Measurements from ENCODE around the gene LAG3.
A peak's percentile ranks its signal among the peaks of the same experiment; 100 is the strongest.

The LAG3 gene

GRCh38 chr12:6824085-6824775 lies 51.9 kb downstream of the LAG3 start:
- DNase-seq (ENCODE audit: low spot score in 2 of 2) (no peak), ATAC-seq (ENCODE audit: low read depth) (no peak)
- Mint-ChIP-seq H3K27ac (no peak overlapping the region), H3K4me3 (no peak overlapping the region), H3K36me3 (no peaks in the 10 kb centered on the region), H3K27me3 (peaks cover 52% of the 10 kb centered on the region), H3K4me1 (peaks cover 34% of the 10 kb centered on the region), H3K9me3 (no peaks in the 10 kb centered on the region)

GRCh38 chr12:6824901-6825381 lies 52.6 kb downstream of the LAG3 start:
- no peak overlapping the region for H3K27ac Mint-ChIP-seq
- DNase-seq (ENCODE audit: low spot score in 2 of 2) (no peak), ATAC-seq (ENCODE audit: low read depth) (no peak)
- H3K9me3 Mint-ChIP-seq = no peaks in the 10 kb centered on the region
- peaks cover 55% of the 10 kb centered on the region for H3K27me3 Mint-ChIP-seq
- no peaks in the 10 kb centered on the region for H3K36me3 Mint-ChIP-seq
- peaks cover 37% of the 10 kb centered on the region for H3K4me1 Mint-ChIP-seq
- H3K4me3 Mint-ChIP-seq = no peak overlapping the region

GRCh38 chr12:6825398-6826124 lies 53.2 kb downstream of the LAG3 start:
- no peaks in the 10 kb centered on the region for H3K9me3 Mint-ChIP-seq
- peaks cover 58% of the 10 kb centered on the region for H3K27me3 Mint-ChIP-seq
- no peak overlapping the region for H3K27ac Mint-ChIP-seq
- ATAC-seq (ENCODE audit: low read depth) (peak; percentile 57), DNase-seq (ENCODE audit: low spot score in 2 of 2) (peak; percentile 73 to 82)
- H3K4me1 Mint-ChIP-seq = peaks cover 37% of the 10 kb centered on the region
- no peaks in the 10 kb centered on the region for H3K36me3 Mint-ChIP-seq
- H3K4me3 Mint-ChIP-seq = no peak overlapping the region

DNA sequence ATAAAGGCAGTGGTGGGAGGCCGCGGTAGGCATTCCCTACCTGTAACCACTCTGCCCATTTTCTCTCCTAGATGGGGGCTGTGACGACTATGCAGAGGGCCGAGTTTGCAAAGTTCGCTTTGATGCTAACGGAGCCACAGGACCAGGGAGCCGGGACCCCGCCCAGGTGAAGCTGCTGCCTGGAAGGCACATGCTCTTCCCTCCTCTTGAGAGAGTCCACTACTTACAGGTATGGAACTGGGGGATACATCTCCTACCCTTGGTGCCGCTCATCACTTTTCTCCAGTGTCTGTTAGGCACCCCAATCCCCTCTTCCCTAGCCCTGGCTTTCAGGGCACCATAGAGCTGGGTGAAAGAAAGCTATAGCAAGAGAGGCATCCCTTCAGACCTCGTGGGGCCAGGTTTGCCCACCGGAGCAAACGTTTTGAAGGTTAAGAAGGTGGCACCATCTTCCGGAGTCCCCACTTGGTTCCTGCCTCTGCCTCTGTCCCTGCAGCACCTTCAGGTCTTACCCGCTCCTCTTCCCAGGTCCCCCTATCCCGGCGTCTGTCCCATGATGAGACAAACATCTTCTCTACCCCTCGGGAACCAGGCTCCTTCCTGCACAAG lies 53.9 kb downstream of the LAG3 start:
- no peak overlapping the region for H3K4me3 Mint-ChIP-seq
- DNase-seq (ENCODE audit: low spot score in 2 of 2) = no peak
- H3K36me3 Mint-ChIP-seq = no peaks in the 10 kb centered on the region
- H3K9me3 Mint-ChIP-seq = no peaks in the 10 kb centered on the region
- no peak overlapping the region for H3K27ac Mint-ChIP-seq
- H3K4me1 Mint-ChIP-seq = peaks cover 34% of the 10 kb centered on the region
- peaks cover 57% of the 10 kb centered on the region for H3K27me3 Mint-ChIP-seq
- no peak for ATAC-seq (ENCODE audit: low read depth)

DNA sequence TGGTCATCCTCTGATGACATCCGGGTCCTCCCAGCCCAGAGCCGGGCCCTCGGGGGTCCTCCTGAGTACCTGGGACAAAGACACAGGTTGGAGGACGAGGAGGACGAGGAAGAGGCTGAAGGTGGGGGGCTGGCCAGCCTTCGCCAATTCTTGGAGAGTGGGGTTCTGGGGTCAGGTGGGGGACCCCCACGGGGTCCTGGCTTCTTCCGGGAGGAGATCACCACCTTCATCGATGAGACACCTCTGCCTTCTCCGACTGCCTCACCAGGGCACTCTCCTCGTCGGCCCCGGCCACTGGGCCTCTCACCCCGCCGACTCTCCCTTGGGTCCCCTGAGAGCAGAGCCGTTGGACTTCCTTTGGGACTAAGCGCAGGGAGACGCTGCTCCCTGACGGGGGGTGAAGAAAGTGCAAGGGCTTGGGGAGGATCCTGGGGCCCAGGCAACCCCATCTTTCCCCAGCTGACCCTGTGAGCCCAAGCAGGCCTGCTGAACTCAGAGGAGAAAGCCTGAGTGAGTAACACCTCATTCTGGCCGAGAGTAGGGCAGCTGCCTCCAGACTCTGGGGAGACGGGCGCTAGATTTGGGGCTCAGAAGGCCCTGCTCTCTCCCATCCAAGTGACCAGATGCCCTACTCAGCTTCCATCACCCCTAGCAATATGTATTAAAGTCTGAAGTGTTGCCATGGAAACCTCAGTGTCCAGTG lies 54.6 kb downstream of the LAG3 start:
- peak overlapping the region; percentile 66 for H3K4me3 Mint-ChIP-seq
- H3K27me3 Mint-ChIP-seq = peaks cover 58% of the 10 kb centered on the region
- H3K4me1 Mint-ChIP-seq = peaks cover 31% of the 10 kb centered on the region
- no peaks in the 10 kb centered on the region for H3K36me3 Mint-ChIP-seq
- no peak for ATAC-seq (ENCODE audit: low read depth)
- no peaks in the 10 kb centered on the region for H3K9me3 Mint-ChIP-seq
- no peak overlapping the region for H3K27ac Mint-ChIP-seq
- DNase-seq (ENCODE audit: low spot score in 2 of 2) = no peak

- Mint-ChIP-seq H3K9me3 (no peaks in the 10 kb centered on the region), H3K27me3 (peaks cover 52% of the 10 kb centered on the region)
These were observed 55.2 kb downstream of the LAG3 start for GRCh38 chr12:6827437-6827911.

More at GRCh38 chr12:6827437-6827911, 55.2 kb downstream of the LAG3 start:
- Mint-ChIP-seq H3K4me3 (peak overlapping the region; percentile 66), H3K4me1 (peaks cover 29% of the 10 kb centered on the region), H3K27ac (no peak overlapping the region), H3K36me3 (no peaks in the 10 kb centered on the region)
- ATAC-seq (ENCODE audit: low read depth) (no peak), DNase-seq (ENCODE audit: low spot score in 2 of 2) (no peak)
